OCI-M2 (cell line): ENCODE results near the gene TBL2.
"Not testable (repeated sequence)": the region's sequence is repeated elsewhere in the genome, so short reads cannot be mapped to it uniquely, and the experiment has no call there.

Experiments used
- DNase-seq: peaks from one replicate; lab custom pipeline; 2025; ENCODE audit not compliant: unreplicated experiment; lab: John Stamatoyannopoulos, UW

Gene TBL2

GRCh38 chr7:73578342-73579128, at the start of gene TBL2:
Gene TBL2 (minus strand): TSS chr7:73578579. CDS start chr7:73578549, 30 bp downstream.
- DNase-seq: peak; percentile 86

- no peak for DNase-seq
Observed at GRCh38 chr7:73626814-73627213, 48.4 kb upstream of the TBL2 start.

GRCh38 chr7:73625276-73625675, 46.9 kb upstream of the TBL2 start:
- no peak for DNase-seq

- DNase-seq: no peak
Observed at GRCh38 chr7:73624669-73625001, 46.3 kb upstream of the TBL2 start.

- no peak for DNase-seq
Observed at GRCh38 chr7:73623798-73624668, 45.7 kb upstream of the TBL2 start, which contains the start of gene MLXIPL. Gene MLXIPL (minus strand): TSS chr7:73624522. CDS start chr7:73624492, 30 bp downstream.

- no peak for DNase-seq
Observed at GRCh38 chr7:73622909-73623797, 44.8 kb upstream of the TBL2 start.

- no peak for DNase-seq
Observed at GRCh38 chr7:73622527-73622908, 44.1 kb upstream of the TBL2 start.

- no peak for DNase-seq
Observed at GRCh38 chr7:73621168-73622063, 43.0 kb upstream of the TBL2 start.

GRCh38 chr7:73619394-73619793, 41.0 kb upstream of the TBL2 start:
- not testable (repeated sequence) for DNase-seq

GRCh38 chr7:73618538-73618937, 40.2 kb upstream of the TBL2 start:
- no peak for DNase-seq

- not testable (repeated sequence) for DNase-seq
Observed at GRCh38 chr7:73617520-73617919, 39.1 kb upstream of the TBL2 start.

- no peak for DNase-seq
Observed at GRCh38 chr7:73615886-73616285, 37.5 kb upstream of the TBL2 start.

GRCh38 chr7:73614937-73615336, 36.6 kb upstream of the TBL2 start:
- DNase-seq: not testable (repeated sequence)

- DNase-seq: no peak
Observed at GRCh38 chr7:73613954-73614735, 35.8 kb upstream of the TBL2 start.

GRCh38 chr7:73612598-73613269, 34.4 kb upstream of the TBL2 start:
- DNase-seq: no peak

- no peak for DNase-seq
Observed at GRCh38 chr7:73611017-73611555, 32.7 kb upstream of the TBL2 start.

GRCh38 chr7:73610105-73610504, 31.7 kb upstream of the TBL2 start:
- no peak for DNase-seq

- DNase-seq: not testable (repeated sequence)
Observed at GRCh38 chr7:73607692-73607983, 29.3 kb upstream of the TBL2 start.
